ENCODE measurements around the gene TMEM232. TPM values are rescaled to one million over a fixed set of nuclear protein-coding genes. Genes with fewer than 3 reads are reported as not detected.

The TMEM232 gene
- total RNA-seq, 4 donors from 2014 or later, result 1.2 to 3.8 (median 2.0) TPM

DNA sequence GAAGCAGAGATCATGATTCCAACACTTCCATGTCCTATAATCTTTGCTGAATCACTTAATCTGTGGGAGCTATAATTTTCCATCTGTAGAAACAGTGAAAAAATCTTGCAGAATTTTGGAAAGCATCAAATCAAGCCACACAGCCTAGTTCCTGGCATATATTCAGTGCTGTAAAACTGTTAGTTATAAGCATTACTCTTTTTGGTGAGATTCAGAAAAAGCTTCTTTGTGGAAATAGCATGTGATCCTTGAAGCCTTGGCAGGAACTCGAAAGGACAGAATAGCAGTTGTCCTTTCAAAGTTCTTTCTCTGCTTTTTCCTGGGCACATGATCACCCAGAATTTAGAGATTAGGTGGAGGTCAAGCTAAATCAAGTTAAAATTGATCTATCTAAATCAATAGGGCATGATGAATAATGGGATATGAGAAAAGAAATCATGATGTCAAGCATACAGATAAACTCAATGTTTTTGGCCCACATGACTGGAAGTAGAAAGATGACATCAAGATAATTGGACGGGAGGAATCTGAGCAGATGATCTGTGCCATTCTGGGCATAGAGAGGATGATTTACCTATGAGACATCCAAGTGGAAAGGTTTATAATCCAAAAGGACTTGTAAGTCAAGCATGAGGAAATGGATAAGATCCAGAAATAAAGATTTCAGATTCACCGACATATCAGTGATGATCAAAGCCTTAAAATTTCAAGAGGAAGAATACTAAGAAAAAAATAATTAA lies 73.1 kb downstream of the TMEM232 start:
- no peaks in the 10 kb centered on the region for H3K9me3 ChIP-seq
- no peak overlapping the region for H3K4me3 ChIP-seq
- 87% methylated on average over 3 of the region's 3 CpGs for WGBS
- intact Hi-C loops (cut with DNase I), result no loop called here
- H3K4me1 ChIP-seq, result no peaks in the 10 kb centered on the region
- no peaks in the 10 kb centered on the region for H3K27me3 ChIP-seq
- no peaks in the 10 kb centered on the region for H3K36me3 ChIP-seq
- DNase-seq (ENCODE audit: extremely low spot score), result no peak
- no peak for TF ChIP-seq EP300 (IDR thresholded peaks at IDR 0.05)
- TF ChIP-seq, protein P1, sequence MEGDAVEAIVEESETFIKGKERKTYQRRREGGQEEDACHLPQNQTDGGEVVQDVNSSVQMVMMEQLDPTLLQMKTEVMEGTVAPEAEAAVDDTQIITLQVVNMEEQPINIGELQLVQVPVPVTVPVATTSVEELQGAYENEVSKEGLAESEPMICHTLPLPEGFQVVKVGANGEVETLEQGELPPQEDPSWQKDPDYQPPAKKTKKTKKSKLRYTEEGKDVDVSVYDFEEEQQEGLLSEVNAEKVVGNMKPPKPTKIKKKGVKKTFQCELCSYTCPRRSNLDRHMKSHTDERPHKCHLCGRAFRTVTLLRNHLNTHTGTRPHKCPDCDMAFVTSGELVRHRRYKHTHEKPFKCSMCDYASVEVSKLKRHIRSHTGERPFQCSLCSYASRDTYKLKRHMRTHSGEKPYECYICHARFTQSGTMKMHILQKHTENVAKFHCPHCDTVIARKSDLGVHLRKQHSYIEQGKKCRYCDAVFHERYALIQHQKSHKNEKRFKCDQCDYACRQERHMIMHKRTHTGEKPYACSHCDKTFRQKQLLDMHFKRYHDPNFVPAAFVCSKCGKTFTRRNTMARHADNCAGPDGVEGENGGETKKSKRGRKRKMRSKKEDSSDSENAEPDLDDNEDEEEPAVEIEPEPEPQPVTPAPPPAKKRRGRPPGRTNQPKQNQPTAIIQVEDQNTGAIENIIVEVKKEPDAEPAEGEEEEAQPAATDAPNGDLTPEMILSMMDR (IDR thresholded peaks at IDR 0.05), result no peak
- no peak for TF ChIP-seq POLR2A (IDR thresholded peaks at IDR 0.05; ENCODE audit: low read depth)
- no peak for TF ChIP-seq POLR2AphosphoS5 (IDR thresholded peaks at IDR 0.05)
- no peak overlapping the region for H3K27ac ChIP-seq (replicated peaks in 1 of 4)

DNA sequence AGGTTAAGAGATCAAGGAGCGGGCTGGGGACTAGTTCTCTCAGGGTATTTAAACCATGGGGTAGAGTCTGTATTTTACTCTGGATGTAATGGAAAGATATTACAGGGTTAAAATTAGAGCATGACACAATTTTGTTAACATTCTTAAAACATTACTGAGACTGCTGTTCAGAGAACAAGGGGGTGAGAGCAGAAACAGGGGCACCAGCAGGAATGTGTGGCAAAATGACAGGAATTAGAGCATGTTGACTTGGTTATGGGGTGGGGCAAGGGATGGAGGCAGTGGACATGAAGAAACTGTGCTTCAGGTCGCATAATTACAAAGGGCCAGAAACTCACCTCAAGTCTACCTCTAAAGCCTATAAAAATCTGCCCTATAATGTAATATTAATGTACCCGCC lies 75.0 kb downstream of the TMEM232 start:
- H3K4me3 ChIP-seq, result no peak overlapping the region
- WGBS, result 42% methylated on average over 3 of the region's 3 CpGs
- no peak overlapping the region for H3K27ac ChIP-seq (replicated peaks in 1 of 4)
- no peak for DNase-seq (ENCODE audit: extremely low spot score)
- H3K27me3 ChIP-seq, result no peaks in the 10 kb centered on the region
- intact Hi-C loops (cut with DNase I), result no loop called here
- no peak for TF ChIP-seq EP300 (IDR thresholded peaks at IDR 0.05)
- TF ChIP-seq, protein P1 (IDR thresholded peaks at IDR 0.05), result no peak
- TF ChIP-seq POLR2A (IDR thresholded peaks at IDR 0.05; ENCODE audit: low read depth), result no peak
- TF ChIP-seq POLR2AphosphoS5 (IDR thresholded peaks at IDR 0.05), result no peak
- H3K9me3 ChIP-seq, result no peaks in the 10 kb centered on the region
- no peaks in the 10 kb centered on the region for H3K4me1 ChIP-seq
- no peaks in the 10 kb centered on the region for H3K36me3 ChIP-seq

DNA sequence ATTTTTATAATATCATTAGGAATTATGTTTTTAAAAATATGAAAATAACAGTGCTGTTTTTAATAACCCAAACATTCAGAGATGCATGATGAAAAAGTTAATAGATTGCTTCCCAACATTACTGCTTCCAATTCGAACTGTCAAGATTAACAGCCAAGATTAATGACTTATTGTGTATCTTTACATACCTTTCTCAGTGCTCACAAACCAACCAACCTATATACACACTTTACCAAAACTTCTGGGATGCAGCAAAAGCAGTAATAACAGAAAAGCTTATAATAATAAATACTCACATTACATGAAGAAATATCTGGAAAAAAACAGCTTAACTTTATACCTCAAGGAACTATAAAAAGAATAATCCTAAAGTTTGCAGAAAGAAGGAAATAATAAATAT lies 82.1 kb downstream of the TMEM232 start:
- Histone ChIP-seq H3K9me3 (no peaks in the 10 kb centered on the region), H3K4me3 (no peak overlapping the region), H3K27ac (replicated peaks in 1 of 4) (no peak overlapping the region), H3K36me3 (no peaks in the 10 kb centered on the region), H3K27me3 (no peaks in the 10 kb centered on the region), H3K4me1 (no peaks in the 10 kb centered on the region)
- intact Hi-C loops (cut with DNase I), result no loop called here
- no peak for DNase-seq (ENCODE audit: extremely low spot score)
- 55% methylated on average over 1 of the region's 1 CpG for WGBS
- TF ChIP-seq EP300 (IDR thresholded peaks at IDR 0.05) (no peak), POLR2AphosphoS5 (IDR thresholded peaks at IDR 0.05) (no peak), POLR2A (IDR thresholded peaks at IDR 0.05; ENCODE audit: low read depth) (no peak)
- TF ChIP-seq, protein P1 (IDR thresholded peaks at IDR 0.05), result no peak

DNA sequence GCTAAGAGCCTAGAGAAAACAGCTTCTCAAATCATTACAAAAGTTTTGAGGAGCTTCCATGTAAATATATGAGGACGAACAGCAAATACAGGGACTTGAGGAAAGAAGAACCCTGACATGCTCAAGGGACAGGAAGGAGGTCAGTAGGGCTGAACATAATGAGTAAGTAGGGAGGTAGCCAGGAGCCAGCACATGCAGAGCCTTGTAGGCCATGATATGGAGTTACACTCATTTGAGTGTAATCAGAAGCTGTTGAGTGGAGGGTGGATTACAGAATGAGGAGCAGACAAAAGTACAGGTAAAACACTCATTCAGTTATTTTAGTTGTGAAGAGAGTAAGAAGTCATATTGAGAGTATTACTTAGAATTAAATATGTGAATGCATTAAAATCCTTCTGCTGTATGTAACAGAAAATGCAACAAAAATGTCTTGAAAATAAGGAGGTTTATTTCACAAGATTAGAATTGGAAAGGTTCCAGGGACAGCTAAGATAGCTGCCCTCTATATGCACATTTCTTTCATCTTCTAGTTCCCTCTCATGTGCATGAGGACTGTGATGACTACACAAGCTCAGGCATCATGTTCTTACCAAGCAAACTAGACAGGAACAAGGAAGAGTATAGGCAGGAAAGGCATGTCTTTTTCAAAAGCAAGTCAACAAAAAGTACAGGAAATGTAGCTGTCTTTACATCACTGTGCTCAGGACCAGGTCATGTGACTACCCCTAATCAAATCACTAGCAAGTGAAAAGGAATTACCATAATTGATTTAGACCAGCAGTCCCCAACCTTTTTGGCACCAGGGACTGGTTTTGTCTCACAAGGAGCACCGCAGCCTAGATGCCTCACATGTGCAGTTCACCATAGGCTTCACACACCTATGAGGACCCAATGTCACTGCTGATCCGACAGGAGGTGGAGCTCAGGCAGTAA lies 87.2 kb downstream of the TMEM232 start:
- WGBS, result 98% methylated on average over 3 of the region's 3 CpGs
- H3K9me3 ChIP-seq, result no peaks in the 10 kb centered on the region
- H3K27ac ChIP-seq (replicated peaks in 1 of 4), result no peak overlapping the region
- no peaks in the 10 kb centered on the region for H3K4me1 ChIP-seq
- H3K27me3 ChIP-seq, result no peaks in the 10 kb centered on the region
- H3K36me3 ChIP-seq, result no peaks in the 10 kb centered on the region
- DNase-seq (ENCODE audit: extremely low spot score), result no peak
- intact Hi-C loops (cut with DNase I), result no loop called here
- H3K4me3 ChIP-seq, result no peak overlapping the region
- TF ChIP-seq POLR2AphosphoS5 (IDR thresholded peaks at IDR 0.05) (no peak), EP300 (IDR thresholded peaks at IDR 0.05) (no peak), POLR2A (IDR thresholded peaks at IDR 0.05; ENCODE audit: low read depth) (no peak)
- TF ChIP-seq, protein P1 (IDR thresholded peaks at IDR 0.05), result no peak
